Keratinocyte (primary cell): ENCODE results near the gene FMO1. TPM values are rescaled to one million over a fixed set of nuclear protein-coding genes. Genes with fewer than 3 reads are reported as not detected.

Experiments used
- DNase-seq: peaks from one replicate; pipeline ENCODE4 v3.0.0-alpha.2; 2011; ENCODE audit warnings: low read depth, missing footprints, low spot score
- FAIRE-seq: peaks from 2 replicates; lab custom pipeline; 2011; peaks lifted over from hg19 to GRCh38; lab: Jason Lieb, UNC
- H2AFZ ChIP-seq: 2 replicates; pipeline ENCODE4 v1.6.0; 2012; ENCODE audit warnings: low read length, control low read depth, inconsistent platforms; ENCODE audit not compliant: control insufficient read depth
- H3K27ac ChIP-seq: 2 replicates; pipeline ENCODE4 v1.5.1; 2011; ENCODE audit warnings: low read length; ENCODE audit not compliant: control insufficient read depth, insufficient read depth
- H3K27me3 ChIP-seq: 3 replicates; pipeline ENCODE4 v1.6.0; 2011; ENCODE audit warnings: low read length; ENCODE audit not compliant: control insufficient read depth, insufficient read depth; ENCODE audit errors: extremely low read depth
- H3K36me3 ChIP-seq, 2 experiments: 2 replicates in 1 of 2; 3 replicates in 1 of 2; pipeline ENCODE4 v1.5.1; 2011; ENCODE audit warnings: low read length in 2 of 2, mild to moderate bottlenecking in 1 of 2; ENCODE audit not compliant: control insufficient read depth in 2 of 2, insufficient read depth in 2 of 2; ENCODE audit errors: extremely low read depth in 1 of 2
- H3K4me1 ChIP-seq: 3 replicates; pipeline ENCODE4 v1.5.1; 2011; ENCODE audit warnings: low read length; ENCODE audit not compliant: control insufficient read depth, insufficient read depth; ENCODE audit errors: extremely low read depth
- H3K4me2 ChIP-seq: 3 replicates; pipeline ENCODE4 v1.6.0; 2011; ENCODE audit warnings: low read depth, low read length; ENCODE audit not compliant: control insufficient read depth, insufficient read depth; ENCODE audit errors: extremely low read depth
- H3K4me3 ChIP-seq, 3 experiments: fragments of 200-600 bp in 1 of 3; sonication (generic) in 1 of 3; 2 replicates in 2 of 3; 3 replicates in 1 of 3; pipeline ENCODE4 v1.5.1; 2011 to 2016; ENCODE audit warnings: low read length in 3 of 3, mild to moderate bottlenecking in 3 of 3, control low read depth in 2 of 3, inconsistent platforms in 1 of 3, low read depth in 1 of 3, mixed read lengths in 1 of 3, mixed run types in 1 of 3, moderate library complexity in 1 of 3; ENCODE audit not compliant: control insufficient read depth in 2 of 3, insufficient read depth in 2 of 3; ENCODE audit errors: extremely low read depth in 1 of 3
- H3K79me2 ChIP-seq: 2 replicates; pipeline ENCODE4 v1.6.0; 2012; ENCODE audit warnings: low read length; ENCODE audit not compliant: control insufficient read depth, insufficient read depth
- H3K9ac ChIP-seq: 3 replicates; pipeline ENCODE4 v1.6.0; 2011; ENCODE audit warnings: low read length; ENCODE audit not compliant: control insufficient read depth, insufficient read depth; ENCODE audit errors: extremely low read depth
- H3K9me1 ChIP-seq: 3 replicates; pipeline ENCODE4 v1.6.0; 2011; ENCODE audit warnings: low read length; ENCODE audit not compliant: control insufficient read depth, insufficient read depth; ENCODE audit errors: extremely low read depth
- H3K9me3 ChIP-seq: 2 replicates; pipeline ENCODE4 v1.5.1; 2012; ENCODE audit warnings: low read depth, low read length; ENCODE audit not compliant: control insufficient read depth
- H4K20me1 ChIP-seq: 3 replicates; pipeline ENCODE4 v1.6.0; 2011; ENCODE audit warnings: low read length; ENCODE audit not compliant: control insufficient read depth, insufficient read depth; ENCODE audit errors: extremely low read depth
- EZH2 ChIP-seq: IDR thresholded peaks from one replicate; pipeline ENCODE4 v1.6.1; 2012; ENCODE audit warnings: inconsistent platforms, mild to moderate bottlenecking, low read length, moderate library complexity
- dilution Hi-C: fragments of 300-500 bp; cut with MboI; formaldehyde crosslinking; loops from one replicate; pipeline ENCODE4 v1.7.0; 2020; ENCODE audit warnings: low sequenced_read_pairs; ENCODE audit not compliant: extremely low pct_ligation_motif_present
- polyA plus RNA-seq, 5 experiments: library from polyadenylated mRNA; depleted of rRNA in 3 of 5; stranded (reverse) in 3 of 5; stranded (forward) in 1 of 5; unstranded in 1 of 5; fragments of >200 nt; gene quantifications; 1 replicate in 1 of 5; 2 replicates in 3 of 5; 3 replicates in 1 of 5; pipeline versions ENCODE4 v1.2.1 to v1.2.3, GENCODE V29; 2011 to 2012; ENCODE audit warnings: missing spikeins in 2 of 5, low read depth in 1 of 5, low replicate concordance in 1 of 5
- TF ChIP-seq, protein P1 (sequence below), 3 experiments: IDR thresholded peaks in 1 of 3; conservative IDR thresholded peaks in 1 of 3; optimal IDR thresholded peaks in 1 of 3; 2 replicates in 2 of 3; 3 replicates in 1 of 3; pipeline versions ENCODE3 to v1.5.1; 2011; ENCODE audit warnings: low read length in 3 of 3, mild to moderate bottlenecking in 3 of 3, moderate library complexity in 2 of 3, control low read depth in 1 of 3, inconsistent platforms in 1 of 3; ENCODE audit not compliant: insufficient read depth in 2 of 3; ENCODE audit errors: extremely low read depth in 1 of 3

The FMO1 gene
- polyA plus RNA-seq, 1 donor (not counting 4 experiments of a cell fraction or from before 2014, with no cell fraction given) = 0.07 TPM

GRCh38 chr1:171220581-171221054 is 27.7 kb upstream of the FMO1 start:
- no peaks in the 10 kb centered on the region for H3K9me1 ChIP-seq
- H3K27ac ChIP-seq = peak overlapping the region; percentile 87
- no peaks in the 10 kb centered on the region for H3K36me3 ChIP-seq
- H3K79me2 ChIP-seq = no peaks in the 10 kb centered on the region
- dilution Hi-C loops = no loop called here
- DNase-seq = no peak
- H3K9ac ChIP-seq = peak overlapping the region; percentile 75
- no peaks in the 10 kb centered on the region for H3K27me3 ChIP-seq
- peaks cover 55% of the 10 kb centered on the region for H3K4me1 ChIP-seq
- H2AFZ ChIP-seq = peak overlapping the region; percentile 85
- peak overlapping the region; percentile 81 for H3K4me2 ChIP-seq
- FAIRE-seq = peak; percentile 63
- H3K4me3 ChIP-seq = peak overlapping the region in 2 of 3 experiments; percentile 31 to 32
- no peaks in the 10 kb centered on the region for H4K20me1 ChIP-seq
- H3K9me3 ChIP-seq = peaks cover 3% of the 10 kb centered on the region
- TF ChIP-seq, protein P1, sequence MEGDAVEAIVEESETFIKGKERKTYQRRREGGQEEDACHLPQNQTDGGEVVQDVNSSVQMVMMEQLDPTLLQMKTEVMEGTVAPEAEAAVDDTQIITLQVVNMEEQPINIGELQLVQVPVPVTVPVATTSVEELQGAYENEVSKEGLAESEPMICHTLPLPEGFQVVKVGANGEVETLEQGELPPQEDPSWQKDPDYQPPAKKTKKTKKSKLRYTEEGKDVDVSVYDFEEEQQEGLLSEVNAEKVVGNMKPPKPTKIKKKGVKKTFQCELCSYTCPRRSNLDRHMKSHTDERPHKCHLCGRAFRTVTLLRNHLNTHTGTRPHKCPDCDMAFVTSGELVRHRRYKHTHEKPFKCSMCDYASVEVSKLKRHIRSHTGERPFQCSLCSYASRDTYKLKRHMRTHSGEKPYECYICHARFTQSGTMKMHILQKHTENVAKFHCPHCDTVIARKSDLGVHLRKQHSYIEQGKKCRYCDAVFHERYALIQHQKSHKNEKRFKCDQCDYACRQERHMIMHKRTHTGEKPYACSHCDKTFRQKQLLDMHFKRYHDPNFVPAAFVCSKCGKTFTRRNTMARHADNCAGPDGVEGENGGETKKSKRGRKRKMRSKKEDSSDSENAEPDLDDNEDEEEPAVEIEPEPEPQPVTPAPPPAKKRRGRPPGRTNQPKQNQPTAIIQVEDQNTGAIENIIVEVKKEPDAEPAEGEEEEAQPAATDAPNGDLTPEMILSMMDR (optimal IDR thresholded peaks at IDR 0.05 in 1 of 3, IDR thresholded peaks at IDR 0.05 in 1 of 3, conservative IDR thresholded peaks at IDR 0.05 in 1 of 3; ENCODE audit: extremely low read depth in 1 of 3, insufficient read depth in 2 of 3, low read length in 3 of 3) = no peak
- no peak for TF ChIP-seq EZH2

GRCh38 chr1:171221665-171222591 is 26.4 kb upstream of the FMO1 start:
- Histone ChIP-seq H3K27me3 (no peaks in the 10 kb centered on the region), H3K9me3 (peaks cover 3% of the 10 kb centered on the region), H3K27ac (peak overlapping the region; percentile 50), H3K9ac (no peak overlapping the region), H3K9me1 (no peaks in the 10 kb centered on the region), H2AFZ (peak overlapping the region; percentile 66), H3K4me2 (peak overlapping the region; percentile 41), H4K20me1 (no peaks in the 10 kb centered on the region), H3K4me1 (peaks cover 55% of the 10 kb centered on the region), H3K4me3 (no peak overlapping the region), H3K36me3 (no peaks in the 10 kb centered on the region), H3K79me2 (no peaks in the 10 kb centered on the region)
- DNase-seq (no peak), FAIRE-seq (peak; percentile 34)
- TF ChIP-seq, protein P1 (optimal IDR thresholded peaks at IDR 0.05 in 1 of 3, IDR thresholded peaks at IDR 0.05 in 1 of 3, conservative IDR thresholded peaks at IDR 0.05 in 1 of 3; ENCODE audit: extremely low read depth in 1 of 3, insufficient read depth in 2 of 3, low read length in 3 of 3) = no peak
- no peak for TF ChIP-seq EZH2
- dilution Hi-C loops = no loop called here
